Activated CD8-positive, alpha-beta memory T cell treated with anti-CD3 and anti-CD28 coated beads, Interleukin-2, amount 50 U/mL, for 4 hours (primary cell): ENCODE data around the gene NUTF2.
"Not testable (repeated sequence)": the region's sequence is repeated elsewhere in the genome, so short reads cannot be mapped to it uniquely, and the experiment has no call there.

Experiments
- DNase-seq: peaks from one replicate; pipeline ENCODE4 v3.0.0-alpha.2; 2020

NUTF2 gene

GRCh38 chr16:67841198-67841815 is 5.4 kb upstream of the NUTF2 start:
- DNase-seq, result no peak

DNA sequence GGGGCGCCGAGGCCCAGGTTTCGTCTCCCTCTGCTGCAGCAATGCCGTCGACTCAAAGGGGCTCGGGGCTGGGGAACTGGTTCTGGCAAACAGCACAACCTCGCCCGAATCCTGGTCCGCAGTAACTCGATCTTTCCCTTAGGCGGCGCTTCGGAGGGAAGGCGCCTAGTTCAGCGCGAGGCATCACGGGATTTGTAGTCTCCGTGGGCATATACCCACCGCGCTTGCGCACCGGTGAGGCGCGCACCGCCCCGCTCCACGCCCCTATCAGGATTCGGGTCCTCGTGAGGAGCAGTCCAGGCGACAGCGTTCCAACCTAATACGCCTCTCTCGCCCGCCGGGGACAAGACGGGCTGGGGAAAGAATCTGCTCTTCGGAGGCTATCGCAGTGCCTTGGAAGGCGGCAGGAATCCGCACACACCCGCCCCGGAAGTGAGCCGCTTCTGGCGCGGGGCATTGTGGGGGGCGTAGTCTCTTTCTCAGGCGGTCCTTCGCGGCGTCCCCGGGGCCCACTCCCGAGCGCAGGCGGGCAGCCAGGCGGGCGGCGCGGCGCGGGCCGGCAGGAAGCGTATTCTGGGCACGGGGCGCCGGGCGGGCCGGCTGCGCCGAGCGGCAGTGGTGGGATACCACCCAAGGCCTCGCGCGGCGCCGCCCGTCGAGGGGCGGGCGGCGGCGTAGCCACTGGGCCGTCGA is 4.8 kb upstream of the NUTF2 start, which contains the start of gene THAP11:
Gene THAP11, plus strand, starts transcription at position 505 of the 693 bp plus-strand sequence. CDS start 235 bp downstream, outside the sequence.
- DNase-seq, result peak; percentile 93

GRCh38 chr16:67842509-67843342 is 4.0 kb upstream of the NUTF2 start:
- peak; percentile 54 for DNase-seq

GRCh38 chr16:67843343-67843765 is 3.4 kb upstream of the NUTF2 start:
- DNase-seq, result no peak

DNA sequence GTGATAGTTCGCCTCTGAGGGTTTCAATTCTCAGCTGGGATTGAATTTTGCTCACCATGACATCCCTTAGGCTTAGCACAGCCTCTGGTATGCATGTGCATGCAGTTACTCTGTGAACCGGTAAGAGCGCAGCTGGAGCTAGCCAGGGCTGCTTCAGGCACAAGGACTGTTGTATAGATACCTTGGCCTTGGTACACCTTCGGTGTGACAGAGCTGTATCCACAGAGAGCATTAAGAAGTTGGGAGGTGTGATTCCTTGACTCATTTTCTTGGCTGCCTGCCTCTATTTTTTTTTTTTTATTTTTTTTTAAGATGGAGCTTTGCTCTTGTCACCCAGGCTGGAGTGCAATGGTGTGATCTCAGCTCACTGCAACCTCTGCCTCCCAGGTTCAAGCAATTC is 2.2 kb upstream of the NUTF2 start:
- DNase-seq, result no peak

- DNase-seq, result no peak
Observed at GRCh38 chr16:67845291-67846062, 1.3 kb upstream of the NUTF2 start.

GRCh38 chr16:67846063-67846319 is 742 bp upstream of the NUTF2 start:
- DNase-seq, result no peak

GRCh38 chr16:67847064-67847861 is 530 bp downstream of the NUTF2 start, which contains the start of gene CENPT:
TSS of gene CENPT (minus strand) at chr16:67847693. CDS start at chr16:67833859, 13,834 bp downstream.
- no peak for DNase-seq

DNA sequence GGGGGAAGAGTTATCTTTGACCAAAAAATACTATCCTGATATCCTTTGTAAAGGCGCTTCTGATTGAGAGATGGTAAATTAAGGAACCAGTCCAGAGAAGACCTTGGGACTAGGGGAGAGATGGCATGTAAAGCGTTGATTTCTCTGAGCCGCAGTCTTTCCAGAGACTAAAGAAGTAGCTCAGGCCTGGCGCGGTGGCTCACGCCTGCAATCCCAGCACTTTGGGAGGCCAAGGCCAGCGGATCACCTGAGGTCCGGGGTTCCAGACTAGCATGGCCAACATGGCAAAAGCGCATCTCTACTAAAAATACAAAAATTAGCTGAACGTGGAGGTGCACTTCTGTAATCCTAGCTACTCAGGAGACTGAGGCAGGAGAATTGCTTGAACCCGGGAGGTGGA is 1.4 kb downstream of the NUTF2 start:
- DNase-seq, result no peak

DNA sequence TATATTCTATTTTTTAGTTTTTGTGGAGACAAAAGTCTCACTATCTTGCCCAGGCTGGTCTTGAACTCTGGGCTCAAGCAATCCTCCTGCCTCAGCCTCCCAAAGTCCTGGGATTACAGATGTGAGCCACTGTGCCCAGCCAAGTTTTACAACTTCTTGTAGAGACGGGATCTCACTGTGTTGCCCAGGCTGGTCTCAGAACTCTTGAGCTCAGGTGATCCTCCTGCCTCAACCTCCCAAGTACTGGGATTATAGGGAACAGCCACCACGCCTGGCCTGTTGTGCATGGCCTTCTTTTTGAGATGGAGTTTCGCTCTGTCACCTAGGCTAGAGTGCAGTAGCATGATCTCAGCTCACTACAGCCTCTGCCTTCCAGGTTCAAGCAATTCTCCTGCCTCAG is 6.9 kb downstream of the NUTF2 start:
- no peak for DNase-seq

GRCh38 chr16:67855789-67856188 is 9.1 kb downstream of the NUTF2 start:
- no peak for DNase-seq

- no peak for DNase-seq
Observed at GRCh38 chr16:67856927-67857546, 10.3 kb downstream of the NUTF2 start.

GRCh38 chr16:67857547-67858233 is 11.0 kb downstream of the NUTF2 start:
- DNase-seq, result peak; percentile 31

GRCh38 chr16:67858500-67858899 is 11.8 kb downstream of the NUTF2 start:
- DNase-seq, result no peak

- DNase-seq, result no peak
Observed at GRCh38 chr16:67860589-67861398, 14.1 kb downstream of the NUTF2 start.

- DNase-seq, result no peak
Observed at GRCh38 chr16:67861877-67862276, 15.1 kb downstream of the NUTF2 start.

- DNase-seq, result no peak
Observed at GRCh38 chr16:67862623-67863583, 16.2 kb downstream of the NUTF2 start.

GRCh38 chr16:67864044-67864443 is 17.3 kb downstream of the NUTF2 start:
- DNase-seq, result not testable (repeated sequence)

DNA sequence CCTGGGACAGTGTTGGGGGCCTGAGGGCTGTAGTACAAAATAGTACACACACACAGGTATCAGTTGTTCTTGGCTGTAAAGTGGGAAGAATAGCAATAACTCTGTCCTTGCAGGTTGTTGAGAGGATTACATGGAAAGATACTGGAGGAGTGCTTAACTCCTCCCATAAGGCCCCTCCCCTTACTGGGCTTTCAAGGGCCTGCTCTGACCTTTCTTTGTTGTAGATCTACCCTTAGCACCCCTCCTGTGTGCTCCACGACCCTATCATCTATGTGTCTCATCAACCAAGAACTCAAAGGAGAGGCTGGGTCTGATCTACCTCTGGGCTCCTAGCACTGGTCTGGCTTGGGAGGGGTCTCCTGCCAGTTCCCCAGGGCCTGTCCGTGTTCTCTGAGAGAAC is 17.9 kb downstream of the NUTF2 start:
- DNase-seq, result no peak
